HepG2 (cell line): ENCODE data around the gene PDGFRB. TPM values are rescaled to one million over a fixed set of nuclear protein-coding genes. Genes with fewer than 3 reads are reported as not detected.

ENCODE experiments used
- BATF2 ChIP-seq: sonication (generic); formaldehyde crosslinking; IDR thresholded peaks from 2 replicates; pipeline ENCODE4 v1.8.0; 2022; ENCODE audit warnings: mild to moderate bottlenecking, missing genetic modification reagents, moderate library complexity
- HNRNPH1 ChIP-seq: fragments of 200-400 bp; formaldehyde crosslinking; optimal IDR thresholded peaks from 2 replicates; pipeline ENCODE3; 2017; ENCODE audit warnings: mild to moderate bottlenecking, low read depth, low read length
- KLF15 ChIP-seq: sonication (generic); formaldehyde crosslinking; IDR thresholded peaks from 2 replicates; pipeline ENCODE4 v1.8.1; 2023; ENCODE audit warnings: borderline replicate concordance, mild to moderate bottlenecking, inconsistent platforms, missing genetic modification reagents, mixed read lengths
- KMT2A ChIP-seq: sonication (generic); formaldehyde crosslinking; IDR thresholded peaks from 2 replicates; pipeline ENCODE4 v1.4.0; 2020; ENCODE audit warnings: missing genetic modification reagents
- NFAT5 ChIP-seq: sonication (generic); formaldehyde crosslinking; IDR thresholded peaks from 2 replicates; pipeline ENCODE4 v1.4.0; 2020; ENCODE audit warnings: missing genetic modification reagents
- NFKB2 ChIP-seq: sonication (generic); formaldehyde crosslinking; IDR thresholded peaks from 2 replicates; pipeline ENCODE4 v1.4.0; 2020; ENCODE audit warnings: missing genetic modification reagents, borderline replicate concordance
- PCBP1 ChIP-seq: fragments of 200-400 bp; formaldehyde crosslinking; IDR thresholded peaks from 2 replicates; pipeline ENCODE4 v1.6.1; 2017; ENCODE audit warnings: mild to moderate bottlenecking, low read depth, low read length, borderline replicate concordance
- PPARG ChIP-seq: conservative IDR thresholded peaks from 2 replicates; pipeline ENCODE4 v1.6.1; 2016; ENCODE audit warnings: missing biosample characterization, missing genetic modification reagents
- RAD21 ChIP-seq: fragments of 450-650 bp; formaldehyde crosslinking; IDR thresholded peaks from 2 replicates; pipeline ENCODE4 v1.5.0; 2020; ENCODE audit warnings: mild to moderate bottlenecking
- RNF219 ChIP-seq: sonication (generic); formaldehyde crosslinking; IDR thresholded peaks from 2 replicates; pipeline ENCODE4 v1.5.0; 2020; ENCODE audit warnings: mild to moderate bottlenecking, missing genetic modification reagents
- SRY ChIP-seq: sonication (generic); formaldehyde crosslinking; IDR thresholded peaks from 2 replicates; pipeline ENCODE4 v1.8.0; 2022; ENCODE audit warnings: mild to moderate bottlenecking, missing genetic modification reagents
- TCF12 ChIP-seq, 2 experiments: fragments of 450-650 bp in 1 of 2; sonication (generic) in 1 of 2; formaldehyde crosslinking in 1 of 2; IDR thresholded peaks; 2 replicates each; pipeline versions ENCODE4 v1.6.1 to v1.8.0; 2017 to 2022; ENCODE audit warnings: antibody characterized with exemption in 1 of 2, mild to moderate bottlenecking in 1 of 2, missing genetic modification reagents in 1 of 2, moderate library complexity in 1 of 2
- YY1 ChIP-seq: IDR thresholded peaks from 2 replicates; pipeline ENCODE4 v1.6.1; 2011; ENCODE audit warnings: low read length, low read depth, moderate library complexity, mild to moderate bottlenecking; ENCODE audit not compliant: insufficient read depth, insufficient replicate concordance
- ZNF34 ChIP-seq: sonication (generic); formaldehyde crosslinking; IDR thresholded peaks from 2 replicates; pipeline ENCODE4 v1.4.0; 2020; ENCODE audit warnings: mild to moderate bottlenecking, missing genetic modification reagents, borderline replicate concordance
- ZSCAN30 ChIP-seq: sonication (generic); formaldehyde crosslinking; IDR thresholded peaks from 2 replicates; pipeline ENCODE4 v1.5.0; 2020; ENCODE audit warnings: mild to moderate bottlenecking, missing genetic modification reagents
- polyA plus RNA-seq, 8 experiments: library from polyadenylated mRNA; depleted of rRNA in 3 of 8; stranded (reverse) in 7 of 8; unstranded in 1 of 8; fragments of >200 nt; fragmentation: Illumina TruSeq in 4 of 8; extraction: Trizol in 4 of 8; gene quantifications; 2 replicates each; pipeline versions ENCODE4 v1.2.1 to v1.2.3, GENCODE V29; 2011 to 2016; ENCODE audit warnings: low read depth in 4 of 8, missing spikeins in 1 of 8, mixed read lengths in 1 of 8; ENCODE audit not compliant: insufficient read depth in 1 of 8
- total RNA-seq, 5 experiments: library from RNA; depleted of rRNA; stranded (reverse); fragments of >200 nt; fragmentation: Illumina TruSeq; extraction: Trizol; gene quantifications; 2 replicates each; pipeline ENCODE4 v1.2.3, GENCODE V29; 2016; ENCODE audit warnings: low read depth in 1 of 5
- TF ChIP-seq, protein P1 (sequence below): sonication (generic); formaldehyde crosslinking; IDR thresholded peaks from 2 replicates; pipeline ENCODE4 v1.5.1; 2020; ENCODE audit warnings: missing genetic modification reagents, mild to moderate bottlenecking, borderline replicate concordance
- TF ChIP-seq, protein P2 (sequence below): IDR thresholded peaks from 2 replicates; pipeline ENCODE4 v1.6.1; 2016; ENCODE audit warnings: mild to moderate bottlenecking, missing biosample characterization, missing genetic modification reagents
- TF ChIP-seq, protein P3 (sequence below): sonication (generic); formaldehyde crosslinking; IDR thresholded peaks from 2 replicates; pipeline ENCODE4 v1.4.0; 2020; ENCODE audit warnings: mild to moderate bottlenecking, missing genetic modification reagents

The PDGFRB gene
- total and polyA plus RNA-seq, 2 of the 13 experiments (the other 11 are each of a cell fraction or from before 2014, with no cell fraction given), result 4.0 to 21.0 TPM

- TF ChIP-seq, protein P1, sequence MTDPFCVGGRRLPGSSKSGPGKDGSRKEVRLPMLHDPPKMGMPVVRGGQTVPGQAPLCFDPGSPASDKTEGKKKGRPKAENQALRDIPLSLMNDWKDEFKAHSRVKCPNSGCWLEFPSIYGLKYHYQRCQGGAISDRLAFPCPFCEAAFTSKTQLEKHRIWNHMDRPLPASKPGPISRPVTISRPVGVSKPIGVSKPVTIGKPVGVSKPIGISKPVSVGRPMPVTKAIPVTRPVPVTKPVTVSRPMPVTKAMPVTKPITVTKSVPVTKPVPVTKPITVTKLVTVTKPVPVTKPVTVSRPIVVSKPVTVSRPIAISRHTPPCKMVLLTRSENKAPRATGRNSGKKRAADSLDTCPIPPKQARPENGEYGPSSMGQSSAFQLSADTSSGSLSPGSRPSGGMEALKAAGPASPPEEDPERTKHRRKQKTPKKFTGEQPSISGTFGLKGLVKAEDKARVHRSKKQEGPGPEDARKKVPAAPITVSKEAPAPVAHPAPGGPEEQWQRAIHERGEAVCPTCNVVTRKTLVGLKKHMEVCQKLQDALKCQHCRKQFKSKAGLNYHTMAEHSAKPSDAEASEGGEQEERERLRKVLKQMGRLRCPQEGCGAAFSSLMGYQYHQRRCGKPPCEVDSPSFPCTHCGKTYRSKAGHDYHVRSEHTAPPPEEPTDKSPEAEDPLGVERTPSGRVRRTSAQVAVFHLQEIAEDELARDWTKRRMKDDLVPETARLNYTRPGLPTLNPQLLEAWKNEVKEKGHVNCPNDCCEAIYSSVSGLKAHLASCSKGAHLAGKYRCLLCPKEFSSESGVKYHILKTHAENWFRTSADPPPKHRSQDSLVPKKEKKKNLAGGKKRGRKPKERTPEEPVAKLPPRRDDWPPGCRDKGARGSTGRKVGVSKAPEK (CRISPR knock-in tag), result no peak
- TF ChIP-seq ZSCAN30 (no peak), SRY (CRISPR knock-in tag) (no peak), HNRNPH1 (no peak), KMT2A (CRISPR knock-in tag) (no peak), ZNF34 (CRISPR knock-in tag) (no peak), PPARG (CRISPR knock-in tag) (peak; percentile 66; the same call in 1 of the 2 replicates), YY1 (no peak), RAD21 (CRISPR knock-in tag) (peak; percentile 59), KLF15 (CRISPR knock-in tag) (no peak), NFAT5 (CRISPR knock-in tag) (no peak), TCF12 (IDR thresholded peaks at IDR 0.05) (no peak), TCF12 (CRISPR knock-in tag; IDR thresholded peaks at IDR 0.05) (no peak), RNF219 (CRISPR knock-in tag) (no peak), NFKB2 (CRISPR knock-in tag) (no peak), PCBP1 (no peak), BATF2 (no peak)
- TF ChIP-seq, protein P2, sequence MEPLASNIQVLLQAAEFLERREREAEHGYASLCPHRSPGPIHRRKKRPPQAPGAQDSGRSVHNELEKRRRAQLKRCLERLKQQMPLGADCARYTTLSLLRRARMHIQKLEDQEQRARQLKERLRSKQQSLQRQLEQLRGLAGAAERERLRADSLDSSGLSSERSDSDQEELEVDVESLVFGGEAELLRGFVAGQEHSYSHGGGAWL, result no peak
- TF ChIP-seq, protein P3, sequence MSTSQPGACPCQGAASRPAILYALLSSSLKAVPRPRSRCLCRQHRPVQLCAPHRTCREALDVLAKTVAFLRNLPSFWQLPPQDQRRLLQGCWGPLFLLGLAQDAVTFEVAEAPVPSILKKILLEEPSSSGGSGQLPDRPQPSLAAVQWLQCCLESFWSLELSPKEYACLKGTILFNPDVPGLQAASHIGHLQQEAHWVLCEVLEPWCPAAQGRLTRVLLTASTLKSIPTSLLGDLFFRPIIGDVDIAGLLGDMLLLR (CRISPR knock-in tag), result no peak
Measured at GRCh38 chr5:150122158-150122510, 33.5 kb downstream of the PDGFRB start (continued).
